GM18868 (cell line): Measurements from ENCODE around the gene IDH2.
"Not testable (repeated sequence)": the region's sequence is repeated elsewhere in the genome, so short reads cannot be mapped to it uniquely, and the experiment has no call there.

Source experiments
- ATAC-seq: cut with Tn5 transposase; IDR thresholded peaks from one replicate; pipeline ENCODE4 v1.9.1; 2021; ENCODE audit warnings: mild to moderate bottlenecking, moderate library complexity; ENCODE audit not compliant: unreplicated experiment

Gene IDH2

GRCh38 chr15:90115783-90116182 is 13.5 kb upstream of the IDH2 start:
- no peak for ATAC-seq

GRCh38 chr15:90114451-90114901 is 12.2 kb upstream of the IDH2 start:
- ATAC-seq: no peak

GRCh38 chr15:90113166-90113565 is 10.9 kb upstream of the IDH2 start:
- no peak for ATAC-seq

- ATAC-seq: not testable (repeated sequence)
Measured at GRCh38 chr15:90109163-90109751, 7.0 kb upstream of the IDH2 start.

- not testable (repeated sequence) for ATAC-seq
Measured at GRCh38 chr15:90108038-90108437, 5.8 kb upstream of the IDH2 start.

GRCh38 chr15:90106522-90107117 is 4.4 kb upstream of the IDH2 start:
- ATAC-seq: no peak

GRCh38 chr15:90105521-90105920 is 3.3 kb upstream of the IDH2 start:
- ATAC-seq: no peak

GRCh38 chr15:90104551-90104950 is 2.3 kb upstream of the IDH2 start:
- no peak for ATAC-seq

GRCh38 chr15:90103701-90104329 is 1.5 kb upstream of the IDH2 start:
- ATAC-seq: no peak

- no peak for ATAC-seq
Measured at GRCh38 chr15:90101130-90101968, 919 bp downstream of the IDH2 start.

GRCh38 chr15:90099868-90100831 is 2.1 kb downstream of the IDH2 start:
- no peak for ATAC-seq

GRCh38 chr15:90099072-90099867 is 3.0 kb downstream of the IDH2 start:
- ATAC-seq: no peak

- ATAC-seq: peak; percentile 51
Measured at GRCh38 chr15:90097475-90097874, 4.8 kb downstream of the IDH2 start.

GRCh38 chr15:90095521-90095959 is 6.7 kb downstream of the IDH2 start:
- no peak for ATAC-seq

- no peak for ATAC-seq
Measured at GRCh38 chr15:90091156-90091931, 10.9 kb downstream of the IDH2 start.

- ATAC-seq: no peak
Measured at GRCh38 chr15:90090226-90090848, 11.9 kb downstream of the IDH2 start.

- no peak for ATAC-seq
Measured at GRCh38 chr15:90087454-90088154, 14.7 kb downstream of the IDH2 start.

- ATAC-seq: no peak
Measured at GRCh38 chr15:90086868-90087268, 15.4 kb downstream of the IDH2 start.
